ENCODE results near the gene LPCAT2. TPM values are rescaled to one million over a fixed set of nuclear protein-coding genes. Genes with fewer than 3 reads are reported as not detected.

The LPCAT2 gene
- total and polyA plus RNA-seq, 2 donors (not counting 3 experiments of a cell fraction or from before 2014, with no cell fraction given) = 64.5 to 72.9 TPM

- Histone ChIP-seq H3K9me1 (replicated peaks; ENCODE audit: control insufficient read depth, extremely low read depth, insufficient read depth, low read length) (no peaks in the 10 kb centered on the region), H3K4me2 (ENCODE audit: insufficient read depth, low read length) (no peak overlapping the region), H3K4me1 (ENCODE audit: control insufficient read depth, extremely low read depth, insufficient read depth, low read length) (peaks cover 26% of the 10 kb centered on the region), H3K79me2 (ENCODE audit: control insufficient read depth, insufficient read depth, low read length) (peaks cover 5% of the 10 kb centered on the region), H4K20me1 (replicated peaks; ENCODE audit: control insufficient read depth, extremely low read depth, insufficient read depth, low read length) (no peaks in the 10 kb centered on the region), H2AFZ (ENCODE audit: low read depth, low read length) (no peak overlapping the region), H3K27me3 (ENCODE audit: control insufficient read depth in 2 of 2, insufficient read depth in 2 of 2, low read length in 2 of 2) (no peaks in the 10 kb centered on the region), H3K4me3 (replicated peaks in 1 of 3; ENCODE audit: insufficient read depth in 1 of 3, low read depth in 1 of 3, low read length in 3 of 3) (no peak overlapping the region), H3K9ac (replicated peaks; ENCODE audit: extremely low read depth, insufficient read depth, low read length) (no peak overlapping the region), H3K27ac (ENCODE audit: insufficient read depth, low read depth, low read length) (no peak overlapping the region), H3K9me3 (replicated peaks; ENCODE audit: control insufficient read depth, insufficient read depth, low read length) (no peaks in the 10 kb centered on the region), H3K36me3 (ENCODE audit: control insufficient read depth in 2 of 2, extremely low read depth in 1 of 2, insufficient read depth in 2 of 2, low read length in 2 of 2) (no peaks in the 10 kb centered on the region)
- no peak for DNase-seq (ENCODE audit: low read depth, low spot score)
- no TSS peak for BruUV-seq (replicated peaks)
- POLR2A ChIA-PET = no interaction called here
- intact Hi-C loops (cut with micrococcal nuclease) = no loop called here
- CTCF ChIA-PET = interaction anchor here (1.4 to 4.3 kb wide), 3 partner anchors 9 to 227 kb away, joined by 4 to 22 read pairs (median 6); no protein-coding TSS in a partner anchor
- TF ChIP-seq POLR2AphosphoS5 (IDR thresholded peaks at IDR 0.05; ENCODE audit: insufficient read depth, low read depth, low read length) (no peak), JUN (IDR thresholded peaks at IDR 0.05; ENCODE audit: borderline replicate concordance, insufficient read depth, insufficient read length, low read depth) (no peak), FOS (IDR thresholded peaks at IDR 0.05; ENCODE audit: borderline replicate concordance, insufficient read depth, low read length) (no peak), CTCF (IDR thresholded peaks at IDR 0.05; ENCODE audit: extremely low read depth in 1 of 2, insufficient read depth in 1 of 2, low read depth in 1 of 2, low read length in 2 of 2) (no peak), GATA2 (IDR thresholded peaks at IDR 0.05; ENCODE audit: insufficient read depth, insufficient read length, low read depth, low read length) (no peak), MAX (IDR thresholded peaks at IDR 0.05; ENCODE audit: insufficient read depth, insufficient read length) (no peak), MYC (IDR thresholded peaks at IDR 0.05; ENCODE audit: low read depth, low read length) (no peak), POLR2A (IDR thresholded peaks at IDR 0.05; ENCODE audit: low read depth, low read length) (no peak), EZH2 (IDR thresholded peaks at IDR 0.05; ENCODE audit: borderline replicate concordance, low read depth, low read length, severe bottlenecking) (no peak)
- FAIRE-seq = no peak
- dilution Hi-C loops (cut with MboI; ENCODE audit: extremely low pct_ligation_motif_present, low sequenced_read_pairs) = no loop called here
Measured at GRCh38 chr16:55474821-55475220, 34.1 kb upstream of the LPCAT2 start.
